Measurements from ENCODE around the gene BATF.

The BATF gene

GRCh38 chr14:75499084-75499875 is 23.0 kb upstream of the BATF start:
- no peak for DNase-seq (ENCODE audit: low read depth in 2 of 2)

- no peak for DNase-seq (ENCODE audit: low read depth in 2 of 2)
These were observed 21.2 kb upstream of the BATF start for GRCh38 chr14:75501080-75501479.

GRCh38 chr14:75504411-75504810 is 17.9 kb upstream of the BATF start:
- DNase-seq (ENCODE audit: low read depth in 2 of 2): no peak

DNA sequence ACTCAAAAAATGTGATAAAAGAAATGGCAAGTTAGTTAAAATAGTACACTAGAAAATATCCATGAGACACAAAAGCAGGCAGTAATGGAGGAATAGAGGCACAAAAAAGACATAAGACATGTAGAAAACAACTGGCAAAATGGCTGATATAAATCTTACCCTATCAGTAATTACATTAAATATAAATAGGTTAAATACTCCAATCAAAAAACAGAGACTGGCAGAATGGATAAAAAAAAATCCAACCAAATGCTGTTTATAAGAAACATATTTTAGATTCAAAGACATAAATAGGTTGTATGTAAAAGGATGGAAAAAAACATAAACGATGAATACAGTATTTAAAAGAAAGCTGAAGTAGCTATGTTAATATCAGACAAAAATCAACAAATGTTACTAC is 15.3 kb upstream of the BATF start:
- DNase-seq (ENCODE audit: low read depth in 2 of 2): no peak

DNA sequence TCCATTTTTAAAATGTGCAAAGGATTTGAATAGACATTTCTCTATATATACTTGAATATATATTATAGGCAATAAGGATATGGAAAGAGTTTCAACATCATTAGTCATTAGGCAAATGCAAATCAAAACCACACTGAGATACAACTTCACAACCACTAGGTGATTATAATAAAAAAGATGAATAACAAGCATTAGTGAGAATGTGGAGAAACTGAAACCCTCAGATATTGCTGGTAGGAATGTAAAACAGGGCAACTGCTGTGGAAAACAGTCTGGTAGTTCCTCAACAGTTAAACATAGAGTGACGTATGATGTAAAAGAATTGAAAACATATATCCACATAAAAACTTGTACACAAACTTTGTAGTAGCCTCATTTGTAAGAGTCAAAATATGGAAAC is 11.7 kb upstream of the BATF start:
- DNase-seq (ENCODE audit: low read depth in 2 of 2): no peak

DNA sequence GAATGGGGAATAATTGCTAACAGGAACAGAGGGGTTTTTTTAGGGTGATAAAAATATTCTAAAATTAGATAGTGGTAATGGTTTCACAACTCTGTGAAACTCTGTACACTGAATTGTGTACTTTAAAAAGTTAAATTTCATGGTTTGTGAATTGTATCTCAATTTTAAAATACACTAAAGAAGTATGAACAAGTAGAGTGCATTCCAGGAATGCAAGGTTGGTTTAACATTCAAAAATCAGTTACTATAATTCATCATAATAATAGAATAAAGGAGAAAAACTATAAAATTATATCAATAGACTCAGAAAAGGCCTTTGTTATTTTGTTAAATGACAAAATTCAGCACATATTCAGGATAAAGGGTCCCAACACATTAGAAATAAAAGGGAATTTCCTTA is 11.1 kb upstream of the BATF start:
- DNase-seq (ENCODE audit: low read depth in 2 of 2): no peak

GRCh38 chr14:75513911-75514672 is 8.2 kb upstream of the BATF start:
- no peak for DNase-seq (ENCODE audit: low read depth in 2 of 2)

GRCh38 chr14:75514673-75515628 is 7.3 kb upstream of the BATF start:
- no peak for DNase-seq (ENCODE audit: low read depth in 2 of 2)

DNA sequence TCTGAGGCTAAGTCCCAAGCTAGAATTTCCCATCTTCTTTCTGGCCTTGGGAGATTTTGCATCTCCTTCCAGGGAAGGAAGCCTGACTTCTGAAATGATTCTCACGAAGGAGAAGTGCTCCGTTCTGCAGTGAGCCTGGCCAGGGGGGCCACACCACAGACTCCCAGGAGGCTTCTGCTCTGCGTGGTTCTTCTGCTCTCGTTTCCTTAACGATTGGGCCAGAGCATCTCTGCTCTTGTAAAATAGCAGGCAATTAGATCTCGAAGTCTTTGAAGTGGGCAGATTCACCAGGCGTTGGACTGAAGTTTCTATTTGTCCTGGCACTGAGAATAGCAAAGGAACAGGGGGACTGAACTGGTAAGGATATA is 6.7 kb upstream of the BATF start:
- DNase-seq (ENCODE audit: low read depth in 2 of 2): no peak

DNA sequence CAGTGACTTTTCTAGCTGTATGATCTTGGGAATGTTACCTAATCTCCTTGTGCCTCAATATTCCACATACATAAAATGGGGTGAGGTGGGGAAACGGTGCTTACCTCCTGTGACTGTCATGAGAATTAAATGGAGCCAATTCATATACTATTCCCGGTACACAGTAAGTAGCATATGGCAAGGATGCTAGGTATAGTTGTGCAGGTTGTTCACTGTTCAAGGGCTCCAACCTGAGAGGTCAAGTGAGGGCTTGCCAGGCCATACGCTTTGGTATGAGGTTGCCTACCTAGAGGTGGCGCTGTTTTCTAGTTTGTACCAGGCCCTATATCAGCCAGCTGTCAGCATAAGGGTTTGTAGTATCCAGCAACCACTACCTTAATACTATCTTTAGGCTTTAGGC is 3.6 kb upstream of the BATF start:
- DNase-seq (ENCODE audit: low read depth in 2 of 2): no peak

GRCh38 chr14:75519394-75519793 is 2.9 kb upstream of the BATF start:
- DNase-seq (ENCODE audit: low read depth in 2 of 2): no peak

DNA sequence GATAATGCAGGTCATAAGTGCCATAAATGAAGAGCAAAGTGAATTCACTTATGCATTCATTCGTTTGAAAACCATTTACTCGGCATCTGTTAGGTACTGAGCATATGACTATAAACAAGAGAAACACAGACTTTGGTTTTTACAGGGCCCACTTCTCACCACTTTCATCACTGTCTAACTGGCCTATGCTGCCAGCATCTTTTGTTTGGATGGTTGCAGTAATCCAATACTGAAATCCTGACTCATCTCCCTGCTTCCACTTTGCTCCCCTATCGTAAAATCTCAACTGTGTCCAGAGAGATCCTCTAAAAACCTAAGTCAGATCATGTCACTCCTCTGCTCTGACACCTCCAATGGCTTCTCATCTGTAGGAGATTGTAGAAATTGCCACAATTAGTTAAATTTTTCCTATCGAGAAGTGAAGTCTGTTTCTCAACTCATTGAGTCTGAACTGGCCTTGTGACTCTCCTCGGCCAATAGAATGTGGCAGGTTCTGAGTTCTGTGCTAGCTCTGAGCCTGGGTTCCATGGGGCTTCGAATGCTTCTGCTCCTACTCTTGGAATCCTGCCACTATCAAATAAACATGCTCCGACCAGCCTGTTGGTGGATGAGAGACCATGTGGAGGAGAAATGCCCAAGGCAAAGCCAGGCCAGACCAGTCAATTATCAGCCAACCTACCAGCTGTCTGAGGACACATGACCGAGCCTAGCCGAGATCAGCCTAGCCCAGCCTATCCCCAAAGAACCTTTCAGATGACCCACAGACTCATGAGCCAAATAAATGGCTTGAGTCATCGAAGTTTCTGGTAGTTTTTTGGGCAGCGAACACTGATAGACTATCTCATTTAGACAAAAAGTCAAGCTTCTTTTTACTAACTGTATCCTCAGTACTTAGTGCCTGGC is 2.2 kb upstream of the BATF start:
- DNase-seq (ENCODE audit: low read depth in 2 of 2): no peak

DNA sequence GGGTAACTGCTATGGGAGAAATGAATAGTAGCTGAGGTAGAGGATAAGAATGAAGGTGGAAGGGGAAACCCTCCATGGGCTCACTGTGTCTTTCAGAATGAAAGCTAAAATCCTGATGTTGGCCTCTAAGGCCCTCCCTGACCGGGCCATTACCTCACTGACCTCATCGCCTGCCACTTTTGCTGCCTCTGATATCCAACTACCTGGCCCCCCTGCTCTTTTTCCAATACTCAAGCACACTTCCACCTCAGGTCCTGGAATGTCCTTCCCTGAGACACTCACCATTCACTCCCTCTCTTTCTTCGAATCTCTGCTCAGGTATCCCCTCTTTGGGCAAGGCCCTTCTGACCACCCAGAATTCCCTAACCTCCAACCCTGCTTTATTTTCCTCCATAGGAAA is 1.4 kb upstream of the BATF start:
- DNase-seq (ENCODE audit: low read depth in 2 of 2): no peak

- DNase-seq (ENCODE audit: low read depth in 2 of 2): no peak
These were observed 662 bp upstream of the BATF start for GRCh38 chr14:75521415-75522199.

GRCh38 chr14:75522983-75523318 is 682 bp downstream of the BATF start:
- no peak for DNase-seq (ENCODE audit: low read depth in 2 of 2)

GRCh38 chr14:75523771-75524171 is 1.5 kb downstream of the BATF start:
- no peak for DNase-seq (ENCODE audit: low read depth in 2 of 2)

GRCh38 chr14:75525969-75526368 is 3.7 kb downstream of the BATF start:
- DNase-seq (ENCODE audit: low read depth in 2 of 2): no peak

DNA sequence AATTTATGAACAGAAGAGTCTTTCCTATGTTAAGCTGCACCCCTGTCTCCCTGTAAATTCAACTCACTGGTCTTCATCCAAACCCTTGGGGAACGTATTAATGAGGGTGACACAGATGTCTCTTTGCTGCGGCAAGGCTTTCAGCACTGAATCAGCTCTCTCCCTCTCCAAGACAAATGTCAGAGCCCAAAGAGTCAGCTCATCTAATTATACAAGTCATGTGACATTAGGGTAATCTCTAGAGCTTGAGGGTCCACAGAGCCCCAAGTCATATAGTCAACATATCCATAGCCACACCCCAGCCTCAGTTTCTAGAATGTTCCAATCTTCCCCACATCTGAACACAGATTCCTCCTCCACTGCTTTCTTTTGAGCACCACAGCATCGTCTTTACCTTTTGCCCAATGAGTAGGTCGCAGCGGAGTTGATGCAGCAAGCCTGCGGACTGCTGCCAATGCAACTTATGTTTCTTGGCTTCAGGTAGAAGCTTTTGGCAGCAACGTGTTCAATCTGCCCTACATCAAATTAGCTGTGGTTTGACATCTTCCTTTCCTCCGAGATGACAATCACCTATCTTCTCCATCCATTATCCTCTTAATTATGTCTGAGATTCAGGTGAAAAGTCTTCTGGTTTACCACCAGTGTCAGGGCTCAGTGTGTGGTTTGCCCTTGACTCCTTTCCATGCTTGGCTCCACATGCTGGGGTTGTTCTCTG is 5.3 kb downstream of the BATF start:
- DNase-seq (ENCODE audit: low read depth in 2 of 2): no peak

GRCh38 chr14:75531256-75531655 is 9.0 kb downstream of the BATF start:
- no peak for DNase-seq (ENCODE audit: low read depth in 2 of 2)
